SK-N-SH treated with all-trans-retinoic acid at 6 μM for 48 hours (cell line): ENCODE results near the gene CNTD1.

Source experiments
- OSR1 ChIP-seq: fragments of 250-450 bp; sonication (Bioruptor Pico); IDR thresholded peaks from 2 replicates; pipeline ENCODE4 v1.8.0; 2022; ENCODE audit warnings: moderate library complexity, mild to moderate bottlenecking, inconsistent platforms
- PPARA ChIP-seq: fragments of 250-450 bp; sonication (Bioruptor Pico); IDR thresholded peaks from 2 replicates; pipeline ENCODE4 v1.5.0; 2020; ENCODE audit warnings: mild to moderate bottlenecking, borderline replicate concordance
- ZNF565 ChIP-seq: fragments of 450-650 bp; formaldehyde crosslinking; conservative IDR thresholded peaks from 2 replicates; pipeline ENCODE4 v1.5.0; 2020; ENCODE audit warnings: low read depth, mild to moderate bottlenecking, moderate library complexity

DNA sequence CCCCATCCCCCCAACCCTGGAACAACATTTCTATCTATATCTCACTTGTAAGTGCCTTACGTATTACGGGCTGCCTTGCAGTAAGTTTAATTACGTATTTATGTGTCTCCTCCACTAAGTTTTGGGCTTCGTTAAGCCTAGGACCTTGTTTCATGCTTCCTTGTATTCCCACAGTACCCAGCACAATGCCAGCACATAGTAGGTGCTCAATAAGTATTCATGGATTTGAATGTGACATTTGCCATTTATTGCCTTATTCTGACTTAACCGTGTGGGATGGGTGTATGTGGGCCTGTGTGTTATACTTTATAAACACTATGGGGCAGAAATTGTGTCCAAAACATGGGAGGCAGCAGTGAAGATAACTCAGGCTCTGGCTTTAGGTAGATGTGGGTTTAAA is 6.1 kb upstream of the CNTD1 start:
- TF ChIP-seq OSR1 (CRISPR knock-in tag) = no peak
- no peak for TF ChIP-seq PPARA (CRISPR knock-in tag)
- TF ChIP-seq ZNF565 (CRISPR knock-in tag) = no peak
